Measurements from ENCODE around the gene ENDOV. TPM values are rescaled to one million over a fixed set of nuclear protein-coding genes. Genes with fewer than 3 reads are reported as not detected.

Gene ENDOV
- total RNA-seq, 2 donors from 2014 or later: 8.3 to 17.5 TPM

- WGBS, 2 donors: 83 to 86% methylated on average over 11 of the region's 11 CpGs
- Histone ChIP-seq H3K4me1 (peaks cover 15% of the 10 kb centered on the region), H3K27ac (no peak overlapping the region), H3K4me3 (no peak overlapping the region), H3K36me3 (replicated peaks in 1 of 2; ENCODE audit: insufficient read depth in 1 of 2, low read depth in 2 of 2) (no peaks in the 10 kb centered on the region), H3K9me3 (no peaks in the 10 kb centered on the region), H3K27me3 (no peaks in the 10 kb centered on the region)
- ATAC-seq: no peak
- intact Hi-C loops (cut with DNase I): loop anchor here (5.0 to 10.0 kb wide), 2 partner anchors 144 to 676 kb away; no protein-coding TSS in a partner anchor
- TF ChIP-seq CTCF (IDR thresholded peaks at IDR 0.05): no peak
- TF ChIP-seq POLR2A (IDR thresholded peaks at IDR 0.05): no peak
- DNase-seq: no peak
These were observed 13.8 kb downstream of the ENDOV start for GRCh38 chr17:80428796-80429195.

- DNase-seq: no peak
- WGBS, 2 donors: 90 to 97% methylated on average over 7 to 30 of the region's 33 CpGs
- H3K36me3 ChIP-seq (replicated peaks in 1 of 2; ENCODE audit: insufficient read depth in 1 of 2, low read depth in 2 of 2): no peaks in the 10 kb centered on the region
These were observed 14.6 kb downstream of the ENDOV start for GRCh38 chr17:80429356-80430275.

GRCh38 chr17:80430446-80431245, 15.7 kb downstream of the ENDOV start:
- intact Hi-C loops (cut with DNase I): no loop called here
- H3K9me3 ChIP-seq: no peaks in the 10 kb centered on the region
- no peak overlapping the region for H3K4me3 ChIP-seq
- TF ChIP-seq CTCF (IDR thresholded peaks at IDR 0.05): no peak
- TF ChIP-seq POLR2A (IDR thresholded peaks at IDR 0.05): no peak
- H3K27me3 ChIP-seq: no peaks in the 10 kb centered on the region
- peaks cover 15% of the 10 kb centered on the region for H3K4me1 ChIP-seq
- no peaks in the 10 kb centered on the region for H3K36me3 ChIP-seq (replicated peaks in 1 of 2; ENCODE audit: insufficient read depth in 1 of 2, low read depth in 2 of 2)
- DNase-seq: no peak
- no peak overlapping the region for H3K27ac ChIP-seq
- no peak for ATAC-seq
- WGBS, 2 donors: 83 to 84% methylated on average over 11 to 14 of the region's 15 CpGs

More at GRCh38 chr17:80429356-80430275, 14.6 kb downstream of the ENDOV start:
- Histone ChIP-seq H3K27me3 (no peaks in the 10 kb centered on the region), H3K4me1 (peaks cover 15% of the 10 kb centered on the region), H3K9me3 (no peaks in the 10 kb centered on the region), H3K27ac (no peak overlapping the region), H3K4me3 (no peak overlapping the region)
- no peak for ATAC-seq
- intact Hi-C loops (cut with DNase I): loop anchor here (5.0 to 10.0 kb wide), 2 partner anchors 143 to 675 kb away; no protein-coding TSS in a partner anchor
- TF ChIP-seq CTCF (IDR thresholded peaks at IDR 0.05) (no peak), POLR2A (IDR thresholded peaks at IDR 0.05) (no peak)

GRCh38 chr17:80431246-80432195, 16.6 kb downstream of the ENDOV start:
- intact Hi-C loops (cut with DNase I): no loop called here
- H3K4me3 ChIP-seq: no peak overlapping the region
- DNase-seq (no peak), ATAC-seq (no peak)
- 82 to 89% methylated on average over 19 to 28 of the region's 29 CpGs for WGBS, 2 donors
- no peak overlapping the region for H3K27ac ChIP-seq
- TF ChIP-seq CTCF (IDR thresholded peaks at IDR 0.05) (no peak), POLR2A (IDR thresholded peaks at IDR 0.05) (no peak)
- H3K9me3 ChIP-seq: no peaks in the 10 kb centered on the region
- no peaks in the 10 kb centered on the region for H3K27me3 ChIP-seq
- H3K36me3 ChIP-seq (replicated peaks in 1 of 2; ENCODE audit: insufficient read depth in 1 of 2, low read depth in 2 of 2): no peaks in the 10 kb centered on the region
- peaks cover 15% of the 10 kb centered on the region for H3K4me1 ChIP-seq

Data from body of pancreas (tissue), 4 donors.